SK-N-SH (cell line): ENCODE data around the gene PDGFA. TPM values are rescaled to one million over a fixed set of nuclear protein-coding genes. Genes with fewer than 3 reads are reported as not detected.

Experiments used
- CTCF ChIA-PET: fragments of 300-600, 350-600 bp; formaldehyde crosslinking; extraction: SDS; loops from one replicate; lab custom pipeline; 2021; lab: Yijun Ruan, JAX
- POLR2A ChIA-PET: fragments of 350-600 bp; sonication (Branson Sonifier 250); formaldehyde crosslinking; extraction: SDS; loops from one replicate; lab custom pipeline; 2020; ENCODE audit warnings: antibody characterized with exemption, inconsistent platforms; lab: Yijun Ruan, JAX
- DNase-seq: peaks from one replicate; pipeline ENCODE4 v3.0.0; 2012
- H2AFZ ChIP-seq: fragments of 200-600 bp; sonication (generic); 2 replicates; pipeline ENCODE4 v1.8.1; 2016; ENCODE audit warnings: antibody characterized with exemption, mild to moderate bottlenecking, low read depth
- H3F3A ChIP-seq: fragments of 200-600 bp; sonication (generic); replicated peaks from 2 replicates; pipeline ENCODE3; 2016; ENCODE audit warnings: antibody characterized with exemption, mild to moderate bottlenecking; ENCODE audit not compliant: insufficient read depth
- H3K27ac ChIP-seq, 2 experiments: fragments of 200-500 bp in 1 of 2; fragments of 200-600 bp in 1 of 2; sonication (Bioruptor generic) in 1 of 2; sonication (generic), shearing (Covaris generic) in 1 of 2; 2 replicates each; pipeline versions ENCODE4 v1.5.1 to v1.6.1; 2014 to 2016; ENCODE audit warnings: low read depth in 2 of 2, inconsistent platforms in 1 of 2, low read length in 1 of 2, mild to moderate bottlenecking in 1 of 2, mixed read lengths in 1 of 2
- H3K27me3 ChIP-seq: fragments of 200-600 bp; sonication (generic), shearing (Covaris generic); 2 replicates; pipeline ENCODE4 v1.6.1; 2016; ENCODE audit warnings: mixed run types; ENCODE audit not compliant: insufficient read depth
- H3K36me3 ChIP-seq, 2 experiments: fragments of 200-500 bp in 1 of 2; fragments of 200-600 bp in 1 of 2; sonication (Bioruptor generic) in 1 of 2; sonication (generic) in 1 of 2; replicated peaks in 1 of 2; 2 replicates each; pipeline versions ENCODE3 to v1.5.1; 2014 to 2016; ENCODE audit warnings: low read length in 1 of 2, mild to moderate bottlenecking in 1 of 2; ENCODE audit not compliant: insufficient read depth in 2 of 2, control insufficient read depth in 1 of 2
- H3K4me1 ChIP-seq, 2 experiments: fragments of 200-500 bp in 1 of 2; fragments of 200-600 bp in 1 of 2; sonication (Bioruptor generic) in 1 of 2; sonication (generic), shearing (Covaris generic) in 1 of 2; 2 replicates each; pipeline versions ENCODE4 v1.5.1 to v1.6.1; 2014 to 2016; ENCODE audit warnings: low read depth in 1 of 2, low read length in 1 of 2, mixed run types in 1 of 2; ENCODE audit not compliant: insufficient read depth in 2 of 2, control insufficient read depth in 1 of 2
- H3K4me2 ChIP-seq: fragments of 200-600 bp; sonication (generic), shearing (Covaris generic); 2 replicates; pipeline ENCODE4 v1.6.1; 2017; ENCODE audit warnings: mixed run types
- H3K4me3 ChIP-seq, 2 experiments: fragments of 200-500 bp in 1 of 2; fragments of 200-600 bp in 1 of 2; sonication (Bioruptor generic) in 1 of 2; sonication (generic), shearing (Covaris generic) in 1 of 2; 2 replicates each; pipeline versions ENCODE4 v1.5.1 to v1.8.1; 2014 to 2016; ENCODE audit warnings: low read depth in 2 of 2, inconsistent platforms in 1 of 2, low read length in 1 of 2, mild to moderate bottlenecking in 1 of 2, mixed read lengths in 1 of 2, moderate library complexity in 1 of 2
- H3K79me2 ChIP-seq: fragments of 200-600 bp; sonication (generic); 2 replicates; pipeline ENCODE4 v1.8.1; 2017; ENCODE audit warnings: mild to moderate bottlenecking; ENCODE audit not compliant: insufficient read depth
- H3K9ac ChIP-seq: fragments of 200-600 bp; sonication (generic); 2 replicates; pipeline ENCODE4 v1.6.1; 2017; ENCODE audit warnings: mixed run types
- H3K9me2 ChIP-seq: fragments of 200-600 bp; sonication (generic); 2 replicates; pipeline ENCODE4 v1.6.1; 2017; ENCODE audit warnings: mixed run types
- H3K9me3 ChIP-seq: fragments of 200-600 bp; sonication (generic); 2 replicates; pipeline ENCODE4 v1.6.1; 2017; ENCODE audit warnings: mixed run types, mild to moderate bottlenecking, moderate library complexity
- H4K20me1 ChIP-seq: fragments of 200-600 bp; sonication (generic); 2 replicates; pipeline ENCODE4 v1.6.1; 2017; ENCODE audit warnings: mild to moderate bottlenecking, mixed run types; ENCODE audit not compliant: insufficient read depth
- CHD2 ChIP-seq: fragments of 150-350 bp; IDR thresholded peaks from 2 replicates; pipeline ENCODE4 v1.6.1; 2018; ENCODE audit warnings: low read length; ENCODE audit not compliant: partially characterized antibody
- ELF1 ChIP-seq: IDR thresholded peaks from 2 replicates; pipeline ENCODE4 v1.4.0; 2012
- EZH2phosphoT487 ChIP-seq: fragments of 200-600 bp; sonication (generic); IDR thresholded peaks from 2 replicates; pipeline ENCODE4 v1.6.1; 2017; ENCODE audit warnings: low read depth, mixed run types, mild to moderate bottlenecking, antibody characterized with exemption, moderate library complexity, borderline replicate concordance
- FOXM1 ChIP-seq: IDR thresholded peaks from 2 replicates; pipeline ENCODE4 v1.4.0; 2012; ENCODE audit warnings: low read depth, mild to moderate bottlenecking
- GABPA ChIP-seq: IDR thresholded peaks from 2 replicates; pipeline ENCODE4 v1.4.0; 2012; ENCODE audit warnings: low read depth, mild to moderate bottlenecking
- GATA2 ChIP-seq: sonication (generic); formaldehyde crosslinking; IDR thresholded peaks from 2 replicates; pipeline ENCODE4 v1.5.0; 2020; ENCODE audit warnings: mild to moderate bottlenecking, missing genetic modification reagents
- MAX ChIP-seq: IDR thresholded peaks from 2 replicates; pipeline ENCODE4 v1.4.0; 2012; ENCODE audit warnings: low read depth
- PBX3 ChIP-seq: IDR thresholded peaks from 2 replicates; pipeline ENCODE4; 2012
- RCOR1 ChIP-seq: fragments of 150-350 bp; IDR thresholded peaks from 2 replicates; pipeline ENCODE4 v1.6.1; 2017; ENCODE audit warnings: antibody characterized with exemption, low read length
- REST ChIP-seq: IDR thresholded peaks from 2 replicates; pipeline ENCODE4 v1.6.1; 2012; ENCODE audit warnings: mild to moderate bottlenecking, low read depth, low read length, moderate library complexity
- SIN3A ChIP-seq: IDR thresholded peaks from 2 replicates; pipeline ENCODE4 v1.6.1; 2012; ENCODE audit warnings: low read depth, mild to moderate bottlenecking, low read length, moderate library complexity, borderline replicate concordance
- TAF1 ChIP-seq: IDR thresholded peaks from 2 replicates; pipeline ENCODE4 v1.6.1; 2012; ENCODE audit warnings: low read depth, mild to moderate bottlenecking, low read length, moderate library complexity, borderline replicate concordance
- YY1 ChIP-seq: IDR thresholded peaks from 2 replicates; pipeline ENCODE4 v1.4.0; 2012; ENCODE audit warnings: low read depth, mild to moderate bottlenecking
- WGBS: methylation state at CpG from one replicate; pipeline ENCODE4 v1.1.6; 2017; ENCODE audit warnings: low lambda C conversion rate; 5-methylcytosine and 5-hydroxymethylcytosine counted together
- polyA plus RNA-seq, 3 experiments: library from polyadenylated mRNA; depleted of rRNA; stranded (reverse); fragments of >200 nt; gene quantifications; 2 replicates each; pipeline ENCODE4 v1.2.3, GENCODE V29; 2012

PDGFA gene
- polyA plus RNA-seq, 1 of the 3 experiments (the other 2 are of a cell fraction), result 18.9 TPM

DNA sequence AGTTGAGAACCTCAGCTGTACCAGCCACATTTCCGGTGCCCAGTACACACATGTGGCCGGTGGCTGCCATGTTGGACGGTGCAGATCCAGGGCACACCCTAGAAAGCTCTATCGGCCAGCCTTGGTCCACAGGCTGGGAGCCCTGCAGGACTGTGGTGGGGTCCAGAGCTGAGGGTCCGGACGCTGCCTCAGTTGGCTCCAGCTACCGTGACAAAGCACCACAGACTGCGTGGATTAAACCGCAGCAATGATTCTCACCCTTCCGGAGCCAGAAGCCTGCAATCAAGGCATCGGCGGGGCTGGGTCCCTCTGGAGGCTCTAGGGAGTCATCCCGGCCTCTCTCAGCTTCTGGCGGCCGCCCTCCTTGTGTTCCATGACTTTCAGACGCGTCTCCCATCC is 50.1 kb downstream of the PDGFA start (continued):
- TF ChIP-seq GABPA (no peak), GATA2 (no peak)

- ChIA-PET CTCF (interaction anchor here (0.9 kb wide), 1 partner anchor 136 kb away, joined by 3 read pairs; no protein-coding TSS in a partner anchor), POLR2A (interaction anchor here (0.6 kb wide), 1 partner anchor 10 kb away, joined by 3 read pairs; no protein-coding TSS in a partner anchor)
- peaks cover 5% of the 10 kb centered on the region for H3F3A ChIP-seq
- TF ChIP-seq FOXM1 (no peak), TAF1 (no peak), YY1 (no peak), ELF1 (no peak), PBX3 (no peak), MAX (no peak), GABPA (no peak), SIN3A (no peak), CHD2 (no peak), RCOR1 (no peak), EZH2phosphoT487 (no peak), REST (no peak)
- H4K20me1 ChIP-seq, result no peaks in the 10 kb centered on the region
- peaks cover 4 to 10% of the 10 kb centered on the region in 2 experiments; a peak in 2 of 4 replicates for H3K4me1 ChIP-seq
- no peaks in the 10 kb centered on the region for H3K27me3 ChIP-seq
- no peak overlapping the region for H3K9ac ChIP-seq
- 69% methylated on average over 16 of the region's 16 CpGs for WGBS
- no peak overlapping the region for H2AFZ ChIP-seq
- no peaks in the 10 kb centered on the region for H3K36me3 ChIP-seq
- H3K9me2 ChIP-seq, result no peaks in the 10 kb centered on the region
- no peak for DNase-seq
- 0 out of 2 replicates have a peak, but pooled peaks cover 2% of the 10 kb centered on the region for H3K9me3 ChIP-seq
- H3K27ac ChIP-seq, result no peak overlapping the region
- no peaks in the 10 kb centered on the region for H3K79me2 ChIP-seq
- H3K4me2 ChIP-seq, result no peak overlapping the region
- H3K4me3 ChIP-seq, result no peak overlapping the region
Measured at GRCh38 chr7:468681-469562, 50.7 kb downstream of the PDGFA start.
